Measurements from ENCODE around the gene FRMD1. TPM values are rescaled to one million over a fixed set of nuclear protein-coding genes. Genes with fewer than 3 reads are reported as not detected.

FRMD1 gene
- total and polyA plus RNA-seq, 2 donors: 0.03 to 0.21 TPM

GRCh38 chr6:168047841-168048723 is 30.9 kb downstream of the FRMD1 start:
- Histone ChIP-seq H3K36me3 (ENCODE audit: insufficient read depth) (no peaks in the 10 kb centered on the region), H3K4me1 (ENCODE audit: insufficient read depth) (no peaks in the 10 kb centered on the region), H3K27ac (ENCODE audit: low read depth) (no peak overlapping the region), H3K4me3 (ENCODE audit: low read depth, low read length) (no peak overlapping the region)
- 93% methylated on average over 31 of the region's 31 CpGs for WGBS
- DNase-seq (ENCODE audit: extremely low spot score): no peak

GRCh38 chr6:168046696-168047095 is 32.3 kb downstream of the FRMD1 start:
- Histone ChIP-seq H3K27ac (ENCODE audit: low read depth) (no peak overlapping the region), H3K4me3 (ENCODE audit: low read depth, low read length) (no peak overlapping the region), H3K4me1 (ENCODE audit: insufficient read depth) (no peaks in the 10 kb centered on the region), H3K36me3 (ENCODE audit: insufficient read depth) (no peaks in the 10 kb centered on the region)
- no peak for DNase-seq (ENCODE audit: extremely low spot score)
- 94% methylated on average over 3 of the region's 3 CpGs for WGBS

- Histone ChIP-seq H3K4me1 (ENCODE audit: insufficient read depth) (no peaks in the 10 kb centered on the region), H3K27ac (ENCODE audit: low read depth) (no peak overlapping the region), H3K36me3 (ENCODE audit: insufficient read depth) (no peaks in the 10 kb centered on the region), H3K4me3 (ENCODE audit: low read depth, low read length) (no peak overlapping the region)
- no peak for DNase-seq (ENCODE audit: extremely low spot score)
- 68% methylated on average over 20 of the region's 20 CpGs for WGBS
These were observed 33.0 kb downstream of the FRMD1 start for GRCh38 chr6:168045706-168046620.

- H3K4me3 ChIP-seq (ENCODE audit: low read depth, low read length): no peak overlapping the region
- H3K36me3 ChIP-seq (ENCODE audit: insufficient read depth): no peaks in the 10 kb centered on the region
- 93% methylated on average over 19 of the region's 19 CpGs for WGBS
- no peaks in the 10 kb centered on the region for H3K4me1 ChIP-seq (ENCODE audit: insufficient read depth)
- DNase-seq (ENCODE audit: extremely low spot score): no peak
- H3K27ac ChIP-seq (ENCODE audit: low read depth): no peak overlapping the region
These were observed 33.8 kb downstream of the FRMD1 start for GRCh38 chr6:168045141-168045691.

- Histone ChIP-seq H3K36me3 (ENCODE audit: insufficient read depth) (no peaks in the 10 kb centered on the region), H3K4me3 (ENCODE audit: low read depth, low read length) (no peak overlapping the region), H3K27ac (ENCODE audit: low read depth) (no peak overlapping the region), H3K4me1 (ENCODE audit: insufficient read depth) (no peaks in the 10 kb centered on the region)
- DNase-seq (ENCODE audit: extremely low spot score): no peak
- WGBS: 95% methylated on average over 28 of the region's 28 CpGs
These were observed 34.4 kb downstream of the FRMD1 start for GRCh38 chr6:168044521-168045130.

- no peak overlapping the region for H3K27ac ChIP-seq (ENCODE audit: low read depth)
- 92% methylated on average over 21 of the region's 21 CpGs for WGBS
- DNase-seq (ENCODE audit: extremely low spot score): no peak
- no peaks in the 10 kb centered on the region for H3K4me1 ChIP-seq (ENCODE audit: insufficient read depth)
- no peak overlapping the region for H3K4me3 ChIP-seq (ENCODE audit: low read depth, low read length)
- no peaks in the 10 kb centered on the region for H3K36me3 ChIP-seq (ENCODE audit: insufficient read depth)
These were observed 35.1 kb downstream of the FRMD1 start for GRCh38 chr6:168043848-168044415.

GRCh38 chr6:168043193-168043847 is 35.7 kb downstream of the FRMD1 start:
- DNase-seq (ENCODE audit: extremely low spot score): no peak
- H3K27ac ChIP-seq (ENCODE audit: low read depth): no peak overlapping the region
- no peak overlapping the region for H3K4me3 ChIP-seq (ENCODE audit: low read depth, low read length)
- no peaks in the 10 kb centered on the region for H3K4me1 ChIP-seq (ENCODE audit: insufficient read depth)
- WGBS: 89% methylated on average over 17 of the region's 17 CpGs
- no peaks in the 10 kb centered on the region for H3K36me3 ChIP-seq (ENCODE audit: insufficient read depth)

- Histone ChIP-seq H3K27ac (ENCODE audit: low read depth) (no peak overlapping the region), H3K36me3 (ENCODE audit: insufficient read depth) (no peaks in the 10 kb centered on the region), H3K4me1 (ENCODE audit: insufficient read depth) (no peaks in the 10 kb centered on the region), H3K4me3 (ENCODE audit: low read depth, low read length) (no peak overlapping the region)
- DNase-seq (ENCODE audit: extremely low spot score): no peak
- 95% methylated on average over 29 of the region's 29 CpGs for WGBS
These were observed 36.4 kb downstream of the FRMD1 start for GRCh38 chr6:168042426-168043192.

GRCh38 chr6:168041928-168042327 is 37.1 kb downstream of the FRMD1 start:
- 90% methylated on average over 15 of the region's 15 CpGs for WGBS
- DNase-seq (ENCODE audit: extremely low spot score): no peak
- no peaks in the 10 kb centered on the region for H3K36me3 ChIP-seq (ENCODE audit: insufficient read depth)
- no peak overlapping the region for H3K4me3 ChIP-seq (ENCODE audit: low read depth, low read length)
- H3K4me1 ChIP-seq (ENCODE audit: insufficient read depth): no peaks in the 10 kb centered on the region
- no peak overlapping the region for H3K27ac ChIP-seq (ENCODE audit: low read depth)

- DNase-seq (ENCODE audit: extremely low spot score): no peak
- Histone ChIP-seq H3K4me3 (ENCODE audit: low read depth, low read length) (no peak overlapping the region), H3K4me1 (ENCODE audit: insufficient read depth) (no peaks in the 10 kb centered on the region), H3K36me3 (ENCODE audit: insufficient read depth) (no peaks in the 10 kb centered on the region), H3K27ac (ENCODE audit: low read depth) (no peak overlapping the region)
- 91% methylated on average over 15 of the region's 15 CpGs for WGBS
These were observed 38.0 kb downstream of the FRMD1 start for GRCh38 chr6:168040856-168041496.

- DNase-seq (ENCODE audit: extremely low spot score): no peak
- WGBS: 88% methylated on average over 13 of the region's 13 CpGs
- no peak overlapping the region for H3K4me3 ChIP-seq (ENCODE audit: low read depth, low read length)
- no peaks in the 10 kb centered on the region for H3K4me1 ChIP-seq (ENCODE audit: insufficient read depth)
- no peak overlapping the region for H3K27ac ChIP-seq (ENCODE audit: low read depth)
- H3K36me3 ChIP-seq (ENCODE audit: insufficient read depth): no peaks in the 10 kb centered on the region
These were observed 39.2 kb downstream of the FRMD1 start for GRCh38 chr6:168039849-168040248.

GRCh38 chr6:168039301-168039700 is 39.7 kb downstream of the FRMD1 start:
- Histone ChIP-seq H3K27ac (ENCODE audit: low read depth) (no peak overlapping the region), H3K36me3 (ENCODE audit: insufficient read depth) (no peaks in the 10 kb centered on the region), H3K4me3 (ENCODE audit: low read depth, low read length) (no peak overlapping the region), H3K4me1 (ENCODE audit: insufficient read depth) (no peaks in the 10 kb centered on the region)
- DNase-seq (ENCODE audit: extremely low spot score): no peak
- WGBS: 63% methylated on average over 4 of the region's 4 CpGs
